Peyer's patch (tissue), 4 donors: ENCODE measurements around the gene KANSL3.

Experiments used
- CTCF ChIP-seq, 6 experiments: fragments of 450-650 bp in 4 of 6; fragments of 200-600 bp in 2 of 6; sonication (generic) in 1 of 6; IDR thresholded peaks; one replicate each; pipeline ENCODE4 v1.5.1; 2017 to 2019; ENCODE audit warnings: antibody characterized with exemption in 6 of 6, mild to moderate bottlenecking in 3 of 6, moderate library complexity in 1 of 6
- POLR2A ChIP-seq, 2 donors: fragments of 450-650 bp; IDR thresholded peaks; one replicate each; pipeline ENCODE4 v1.5.1; 2017; ENCODE audit warnings: antibody characterized with exemption in 2 of 2, mild to moderate bottlenecking in 2 of 2, moderate library complexity in 2 of 2

GRCh38 chr2:96550787-96551604 lies 87.1 kb downstream of the KANSL3 start:
- TF ChIP-seq CTCF (IDR thresholded peaks at IDR 0.05) (no peak), POLR2A (IDR thresholded peaks at IDR 0.05) (no peak)
